ENCODE data around the gene GAS2L1.

DNA sequence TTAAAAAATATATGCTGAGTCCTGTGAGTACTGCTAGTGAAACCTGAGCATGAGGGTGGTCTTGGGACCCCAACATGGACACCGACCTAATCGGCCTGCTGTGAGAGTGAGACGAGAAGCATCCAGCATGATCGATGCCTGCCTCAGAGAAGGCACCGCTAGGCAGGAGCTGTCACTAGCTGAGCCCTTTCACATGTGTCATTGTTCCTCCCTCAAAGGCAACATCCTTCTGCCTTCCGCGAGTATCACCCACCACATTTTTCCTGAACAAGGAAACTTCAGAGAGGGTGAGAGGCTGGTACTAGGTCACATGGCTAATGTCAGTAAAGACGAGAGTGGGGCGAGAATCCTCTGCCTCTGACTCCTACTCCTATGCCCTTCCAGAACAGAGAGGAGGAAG lies 46.3 kb downstream of the GAS2L1 start:
- TF ChIP-seq, protein P1, sequence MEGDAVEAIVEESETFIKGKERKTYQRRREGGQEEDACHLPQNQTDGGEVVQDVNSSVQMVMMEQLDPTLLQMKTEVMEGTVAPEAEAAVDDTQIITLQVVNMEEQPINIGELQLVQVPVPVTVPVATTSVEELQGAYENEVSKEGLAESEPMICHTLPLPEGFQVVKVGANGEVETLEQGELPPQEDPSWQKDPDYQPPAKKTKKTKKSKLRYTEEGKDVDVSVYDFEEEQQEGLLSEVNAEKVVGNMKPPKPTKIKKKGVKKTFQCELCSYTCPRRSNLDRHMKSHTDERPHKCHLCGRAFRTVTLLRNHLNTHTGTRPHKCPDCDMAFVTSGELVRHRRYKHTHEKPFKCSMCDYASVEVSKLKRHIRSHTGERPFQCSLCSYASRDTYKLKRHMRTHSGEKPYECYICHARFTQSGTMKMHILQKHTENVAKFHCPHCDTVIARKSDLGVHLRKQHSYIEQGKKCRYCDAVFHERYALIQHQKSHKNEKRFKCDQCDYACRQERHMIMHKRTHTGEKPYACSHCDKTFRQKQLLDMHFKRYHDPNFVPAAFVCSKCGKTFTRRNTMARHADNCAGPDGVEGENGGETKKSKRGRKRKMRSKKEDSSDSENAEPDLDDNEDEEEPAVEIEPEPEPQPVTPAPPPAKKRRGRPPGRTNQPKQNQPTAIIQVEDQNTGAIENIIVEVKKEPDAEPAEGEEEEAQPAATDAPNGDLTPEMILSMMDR (IDR thresholded peaks at IDR 0.05), result no peak
- no peak for TF ChIP-seq ZFX (IDR thresholded peaks at IDR 0.05; ENCODE audit: borderline replicate concordance)

Measured in 22Rv1 (cell line).